Measurements from ENCODE around the gene KRT86. TPM values are rescaled to one million over a fixed set of nuclear protein-coding genes. Genes with fewer than 3 reads are reported as not detected.
A peak's percentile ranks its signal among the peaks of the same experiment; 100 is the strongest.

The KRT86 gene
- total and polyA plus RNA-seq, 2 experiments from 2014 or later: 0.16 TPM; not detected in 1

DNA sequence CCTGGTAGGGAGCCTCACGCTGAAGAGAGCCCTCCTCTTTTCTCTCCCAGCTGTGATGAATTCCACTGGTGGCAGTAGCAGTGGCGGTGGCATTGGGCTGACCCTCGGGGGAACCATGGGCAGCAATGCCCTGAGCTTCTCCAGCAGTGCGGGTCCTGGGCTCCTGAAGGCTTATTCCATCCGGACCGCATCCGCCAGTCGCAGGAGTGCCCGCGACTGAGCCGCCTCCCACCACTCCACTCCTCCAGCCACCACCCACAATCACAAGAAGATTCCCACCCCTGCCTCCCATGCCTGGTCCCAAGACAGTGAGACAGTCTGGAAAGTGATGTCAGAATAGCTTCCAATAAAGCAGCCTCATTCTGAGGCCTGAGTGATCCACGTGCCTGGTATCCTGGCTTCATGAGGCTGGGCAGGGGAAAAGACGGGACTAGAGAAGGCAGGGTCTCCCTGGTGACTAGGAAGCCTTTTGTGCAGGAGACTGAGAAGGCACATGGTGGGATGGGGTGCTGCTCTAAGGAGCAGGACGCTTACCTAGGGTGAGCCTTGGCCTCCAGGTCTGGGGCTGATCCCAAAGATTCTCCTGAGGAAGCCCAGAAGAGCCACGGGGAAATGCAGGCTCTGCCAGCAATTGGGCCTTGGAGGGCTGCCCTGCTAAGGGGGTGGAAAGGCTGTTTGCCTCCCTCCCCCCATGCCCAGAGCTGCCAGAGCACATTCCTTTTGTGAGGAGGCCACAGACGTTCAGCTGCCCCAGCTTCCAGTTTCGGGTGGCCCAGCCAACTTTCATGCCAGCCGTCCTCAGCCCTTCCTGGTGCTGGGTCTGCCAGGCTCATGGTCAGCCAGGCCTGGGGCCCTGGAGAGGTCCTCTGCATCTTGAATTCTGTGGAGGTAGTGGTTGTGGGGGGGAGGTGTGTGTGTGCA lies 25.6 kb upstream of the KRT86 start (continued):
- TF ChIP-seq EZH2 (IDR thresholded peaks at IDR 0.05; ENCODE audit: low read depth, unreplicated experiment) (no peak), ZNF114 (CRISPR knock-in tag; IDR thresholded peaks at IDR 0.05) (no peak), EZH2phosphoT487 (IDR thresholded peaks at IDR 0.05; ENCODE audit: unreplicated experiment) (no peak)
- TF ChIP-seq, protein P1, sequence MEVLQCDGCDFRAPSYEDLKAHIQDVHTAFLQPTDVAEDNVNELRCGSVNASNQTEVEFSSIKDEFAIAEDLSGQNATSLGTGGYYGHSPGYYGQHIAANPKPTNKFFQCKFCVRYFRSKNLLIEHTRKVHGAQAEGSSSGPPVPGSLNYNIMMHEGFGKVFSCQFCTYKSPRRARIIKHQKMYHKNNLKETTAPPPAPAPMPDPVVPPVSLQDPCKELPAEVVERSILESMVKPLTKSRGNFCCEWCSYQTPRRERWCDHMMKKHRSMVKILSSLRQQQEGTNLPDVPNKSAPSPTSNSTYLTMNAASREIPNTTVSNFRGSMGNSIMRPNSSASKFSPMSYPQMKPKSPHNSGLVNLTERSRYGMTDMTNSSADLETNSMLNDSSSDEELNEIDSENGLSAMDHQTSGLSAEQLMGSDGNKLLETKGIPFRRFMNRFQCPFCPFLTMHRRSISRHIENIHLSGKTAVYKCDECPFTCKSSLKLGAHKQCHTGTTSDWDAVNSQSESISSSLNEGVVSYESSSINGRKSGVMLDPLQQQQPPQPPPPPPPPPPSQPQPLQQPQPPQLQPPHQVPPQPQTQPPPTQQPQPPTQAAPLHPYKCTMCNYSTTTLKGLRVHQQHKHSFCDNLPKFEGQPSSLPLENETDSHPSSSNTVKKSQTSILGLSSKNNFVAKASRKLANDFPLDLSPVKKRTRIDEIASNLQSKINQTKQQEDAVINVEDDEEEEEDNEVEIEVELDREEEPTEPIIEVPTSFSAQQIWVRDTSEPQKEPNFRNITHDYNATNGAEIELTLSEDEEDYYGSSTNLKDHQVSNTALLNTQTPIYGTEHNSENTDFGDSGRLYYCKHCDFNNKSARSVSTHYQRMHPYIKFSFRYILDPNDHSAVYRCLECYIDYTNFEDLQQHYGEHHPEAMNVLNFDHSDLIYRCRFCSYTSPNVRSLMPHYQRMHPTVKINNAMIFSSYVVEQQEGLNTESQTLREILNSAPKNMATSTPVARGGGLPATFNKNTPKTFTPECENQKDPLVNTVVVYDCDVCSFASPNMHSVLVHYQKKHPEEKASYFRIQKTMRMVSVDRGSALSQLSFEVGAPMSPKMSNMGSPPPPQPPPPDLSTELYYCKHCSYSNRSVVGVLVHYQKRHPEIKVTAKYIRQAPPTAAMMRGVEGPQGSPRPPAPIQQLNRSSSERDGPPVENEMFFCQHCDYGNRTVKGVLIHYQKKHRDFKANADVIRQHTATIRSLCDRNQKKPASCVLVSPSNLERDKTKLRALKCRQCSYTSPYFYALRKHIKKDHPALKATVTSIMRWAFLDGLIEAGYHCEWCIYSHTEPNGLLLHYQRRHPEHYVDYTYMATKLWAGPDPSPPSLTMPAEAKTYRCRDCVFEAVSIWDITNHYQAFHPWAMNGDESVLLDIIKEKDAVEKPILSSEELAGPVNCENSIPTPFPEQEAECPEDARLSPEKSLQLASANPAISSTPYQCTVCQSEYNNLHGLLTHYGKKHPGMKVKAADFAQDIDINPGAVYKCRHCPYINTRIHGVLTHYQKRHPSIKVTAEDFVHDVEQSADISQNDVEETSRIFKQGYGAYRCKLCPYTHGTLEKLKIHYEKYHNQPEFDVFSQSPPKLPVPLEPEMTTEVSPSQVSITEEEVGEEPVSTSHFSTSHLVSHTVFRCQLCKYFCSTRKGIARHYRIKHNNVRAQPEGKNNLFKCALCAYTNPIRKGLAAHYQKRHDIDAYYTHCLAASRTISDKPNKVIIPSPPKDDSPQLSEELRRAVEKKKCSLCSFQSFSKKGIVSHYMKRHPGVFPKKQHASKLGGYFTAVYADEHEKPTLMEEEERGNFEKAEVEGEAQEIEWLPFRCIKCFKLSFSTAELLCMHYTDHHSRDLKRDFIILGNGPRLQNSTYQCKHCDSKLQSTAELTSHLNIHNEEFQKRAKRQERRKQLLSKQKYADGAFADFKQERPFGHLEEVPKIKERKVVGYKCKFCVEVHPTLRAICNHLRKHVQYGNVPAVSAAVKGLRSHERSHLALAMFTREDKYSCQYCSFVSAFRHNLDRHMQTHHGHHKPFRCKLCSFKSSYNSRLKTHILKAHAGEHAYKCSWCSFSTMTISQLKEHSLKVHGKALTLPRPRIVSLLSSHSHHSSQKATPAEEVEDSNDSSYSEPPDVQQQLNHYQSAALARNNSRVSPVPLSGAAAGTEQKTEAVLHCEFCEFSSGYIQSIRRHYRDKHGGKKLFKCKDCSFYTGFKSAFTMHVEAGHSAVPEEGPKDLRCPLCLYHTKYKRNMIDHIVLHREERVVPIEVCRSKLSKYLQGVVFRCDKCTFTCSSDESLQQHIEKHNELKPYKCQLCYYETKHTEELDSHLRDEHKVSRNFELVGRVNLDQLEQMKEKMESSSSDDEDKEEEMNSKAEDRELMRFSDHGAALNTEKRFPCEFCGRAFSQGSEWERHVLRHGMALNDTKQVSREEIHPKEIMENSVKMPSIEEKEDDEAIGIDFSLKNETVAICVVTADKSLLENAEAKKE (CRISPR knock-in tag; IDR thresholded peaks at IDR 0.05): no peak

DNA sequence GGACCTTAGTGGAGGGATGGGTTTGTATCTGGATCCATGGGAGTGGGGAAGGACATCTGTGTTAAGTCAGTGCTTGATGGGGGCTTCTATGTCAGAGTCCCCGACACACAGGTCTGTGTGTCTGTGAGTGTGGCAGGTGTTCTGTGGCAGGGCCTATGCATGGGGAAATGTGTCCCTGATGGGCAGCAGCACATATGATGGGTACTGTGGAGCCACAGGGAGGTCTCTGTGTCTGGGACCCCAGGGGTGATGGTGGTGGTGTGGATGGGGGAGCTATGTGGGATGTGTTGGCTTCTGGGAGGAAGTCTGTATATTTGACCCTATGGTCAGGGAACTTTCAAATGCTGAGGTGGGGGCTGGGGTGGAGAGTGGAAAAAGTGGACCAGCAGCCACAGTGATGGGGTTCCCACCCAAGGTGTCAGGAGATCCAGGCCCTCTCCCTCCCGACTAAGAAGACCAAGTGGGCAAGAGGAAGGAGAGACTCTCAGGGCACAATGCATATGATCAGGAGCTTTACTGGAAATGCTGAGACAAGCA lies 24.9 kb upstream of the KRT86 start:
- peaks cover 28% of the 10 kb centered on the region for H3K27me3 Mint-ChIP-seq (ENCODE audit: insufficient read depth, low read depth, poor library complexity)
- H3K36me3 ChIP-seq (ENCODE audit: insufficient read depth): no peaks in the 10 kb centered on the region
- TF ChIP-seq NANOG (IDR thresholded peaks at IDR 0.05; ENCODE audit: borderline replicate concordance): no peak
- TF ChIP-seq, protein P1 (CRISPR knock-in tag; IDR thresholded peaks at IDR 0.05): no peak
- TF ChIP-seq POLR2AphosphoS5 (IDR thresholded peaks at IDR 0.05; ENCODE audit: low read depth): no peak
- H3K4me2 ChIP-seq: peak overlapping the region; percentile 83
- no peaks in the 10 kb centered on the region for H3K79me2 ChIP-seq (replicated peaks; ENCODE audit: insufficient read depth)
- H3K4me3 Mint-ChIP-seq: peak overlapping the region; percentile 69
- no peaks in the 10 kb centered on the region for H3K36me3 Mint-ChIP-seq (ENCODE audit: low read depth)
- no peaks in the 10 kb centered on the region for H3K4me1 ChIP-seq (ENCODE audit: insufficient read depth)
- peaks cover 25% of the 10 kb centered on the region for H3K27me3 ChIP-seq (ENCODE audit: insufficient read depth)
- H3F3A ChIP-seq (replicated peaks; ENCODE audit: low read depth): no peaks in the 10 kb centered on the region
- DNase-seq (ENCODE audit: low spot score) (no peak), ATAC-seq (no peak)
- H3K4me3 ChIP-seq: peak overlapping the region; percentile 59
- no peaks in the 10 kb centered on the region for H4K20me1 ChIP-seq (replicated peaks; ENCODE audit: insufficient read depth)
- H2AFZ ChIP-seq: peak overlapping the region; percentile 88
- H3K4me1 Mint-ChIP-seq: peaks cover 40% of the 10 kb centered on the region
- no peak overlapping the region for H3K27ac Mint-ChIP-seq
- no peaks in the 10 kb centered on the region for H3K9me3 Mint-ChIP-seq
- no peak overlapping the region for H3K27ac ChIP-seq (ENCODE audit: low read depth)
- H3K9me2 ChIP-seq (ENCODE audit: insufficient read depth): no peaks in the 10 kb centered on the region
